GM18909 (cell line): Measurements from ENCODE around the gene ACOT11.
"Not testable (repeated sequence)": the region's sequence is repeated elsewhere in the genome, so short reads cannot be mapped to it uniquely, and the experiment has no call there.

Experiments
- ATAC-seq: cut with Tn5 transposase; IDR thresholded peaks from one replicate; pipeline ENCODE4 v1.9.1; 2021; ENCODE audit warnings: mild to moderate bottlenecking; ENCODE audit not compliant: unreplicated experiment, poor library complexity

The ACOT11 gene

DNA sequence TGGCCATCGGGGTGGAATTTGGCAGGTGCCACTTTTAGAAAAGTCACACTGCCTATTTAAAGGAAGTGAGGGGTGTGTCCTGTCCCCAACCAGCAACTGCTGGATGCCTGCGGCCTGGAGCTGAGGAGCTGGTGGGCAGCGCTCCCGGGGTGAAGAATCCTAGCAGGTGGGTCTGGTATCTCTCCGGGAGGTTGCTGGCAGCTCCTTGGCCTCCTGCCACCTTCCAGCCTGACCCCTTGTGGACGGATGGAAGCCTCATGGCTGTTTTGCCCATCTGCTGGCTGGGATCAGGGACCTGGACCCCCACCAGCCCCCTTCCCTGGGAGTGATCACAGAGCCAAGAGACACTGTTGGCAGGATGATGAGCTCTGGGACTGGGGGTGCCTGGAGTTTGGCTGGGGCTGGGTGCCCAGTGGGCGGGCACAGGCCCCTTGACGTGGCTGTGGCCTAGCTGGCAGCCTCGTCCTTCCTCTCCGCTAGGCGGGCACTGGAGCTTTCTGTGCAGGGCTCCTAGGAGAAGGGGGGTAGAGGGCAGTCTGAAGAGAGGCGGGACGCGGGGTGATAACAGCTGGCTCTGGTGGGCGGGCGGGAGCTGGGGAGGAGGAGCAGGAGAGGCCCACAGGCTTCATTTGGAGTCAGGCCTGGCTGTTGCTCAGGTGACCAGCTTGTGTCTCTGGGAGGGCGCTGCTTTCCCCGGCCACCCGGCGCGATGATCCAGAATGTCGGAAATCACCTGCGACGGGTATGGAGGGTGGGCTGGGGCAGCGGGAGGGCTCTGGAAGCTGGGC is at the start of gene ACOT11:
Gene ACOT11, plus strand, starts transcription at position 628 of the 788 bp plus-strand sequence. Its CDS starts 82 bp downstream, at position 710.
- ATAC-seq = no peak

DNA sequence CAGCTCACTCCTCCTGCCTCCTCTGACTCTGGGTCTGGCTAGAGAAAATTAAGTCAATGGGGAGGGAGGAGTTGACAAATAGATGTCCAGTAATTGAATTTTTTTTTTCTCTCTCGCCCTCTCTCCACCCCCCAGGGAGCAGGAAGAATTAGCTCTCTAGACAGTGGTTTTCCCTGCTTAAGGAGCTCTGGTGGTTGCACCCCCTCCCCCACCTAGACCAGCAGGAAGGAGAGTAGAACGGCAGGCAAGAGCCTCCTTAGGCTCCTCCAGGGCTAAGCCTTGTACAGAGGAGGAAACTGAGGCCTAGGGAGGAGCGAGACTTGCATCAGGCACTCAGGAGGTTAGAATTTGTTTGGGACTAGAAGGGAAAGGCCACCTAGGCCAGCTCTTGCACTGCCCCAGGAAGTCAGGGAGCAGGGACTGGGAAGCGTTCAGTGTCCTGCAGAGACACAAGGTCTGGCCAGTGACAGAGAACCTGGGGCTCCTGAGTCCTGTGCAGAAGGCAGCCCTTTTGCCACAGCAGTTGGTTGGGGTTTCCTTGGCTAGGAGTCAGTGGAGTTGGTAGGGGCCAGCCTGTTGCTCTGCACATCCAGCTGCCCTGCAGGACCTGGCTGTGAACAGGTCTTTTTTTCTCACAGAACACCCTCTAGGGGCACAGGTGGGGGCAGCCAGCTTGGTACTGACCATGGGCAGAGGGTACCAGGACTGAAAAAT is 49.5 kb upstream of the ACOT11 start:
- no peak for ATAC-seq

DNA sequence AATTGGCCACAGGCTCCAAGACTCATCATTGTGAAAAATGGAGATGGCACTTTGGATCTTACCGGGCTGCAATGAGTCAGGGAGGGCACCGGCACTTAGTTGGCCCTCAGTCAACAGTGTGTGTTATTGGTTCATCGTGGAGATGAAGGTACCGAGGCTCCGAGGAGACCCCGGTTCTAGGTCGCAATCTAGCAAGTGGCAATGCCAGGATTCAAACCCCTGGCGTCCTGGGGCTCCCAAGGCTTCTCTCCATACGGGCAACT is 49.0 kb upstream of the ACOT11 start:
- no peak for ATAC-seq

DNA sequence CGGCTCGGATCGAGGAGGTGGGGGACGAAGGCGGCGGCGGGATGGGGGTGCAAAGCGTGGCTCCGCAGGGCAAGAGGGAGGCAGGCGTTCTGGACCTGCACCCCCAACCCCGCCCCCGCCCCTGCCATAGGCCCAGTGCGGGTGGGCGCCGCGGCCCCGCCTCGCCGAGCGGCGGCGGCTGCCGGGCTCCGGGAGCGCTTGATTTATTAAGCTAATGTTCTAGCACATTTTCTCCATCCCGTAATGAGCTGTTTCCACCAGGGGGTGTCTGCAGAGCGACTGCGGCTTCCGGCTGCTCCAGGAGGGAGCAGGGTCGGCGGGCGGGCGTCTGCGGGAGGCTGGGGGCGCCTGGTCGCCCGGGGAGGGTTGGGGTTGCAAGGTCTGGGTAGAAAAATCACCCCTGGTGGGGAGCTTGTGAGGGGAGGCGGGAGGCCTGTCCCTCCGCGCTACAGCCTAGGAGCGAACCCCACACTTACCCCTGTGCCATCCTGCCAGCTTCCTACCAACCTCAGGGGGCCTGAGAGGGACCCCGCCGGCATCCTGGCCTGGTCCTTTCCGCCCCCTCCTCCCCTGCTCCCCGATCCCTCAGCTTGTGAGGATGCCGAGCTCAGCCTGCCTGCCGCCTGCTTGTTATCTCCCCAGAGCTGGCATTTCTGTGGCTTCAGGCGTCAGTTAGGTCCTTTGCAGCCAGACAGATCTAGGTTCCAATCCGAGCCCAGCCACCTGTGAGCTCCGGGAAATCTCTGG is 48.5 kb upstream of the ACOT11 start:
- ATAC-seq = no peak

DNA sequence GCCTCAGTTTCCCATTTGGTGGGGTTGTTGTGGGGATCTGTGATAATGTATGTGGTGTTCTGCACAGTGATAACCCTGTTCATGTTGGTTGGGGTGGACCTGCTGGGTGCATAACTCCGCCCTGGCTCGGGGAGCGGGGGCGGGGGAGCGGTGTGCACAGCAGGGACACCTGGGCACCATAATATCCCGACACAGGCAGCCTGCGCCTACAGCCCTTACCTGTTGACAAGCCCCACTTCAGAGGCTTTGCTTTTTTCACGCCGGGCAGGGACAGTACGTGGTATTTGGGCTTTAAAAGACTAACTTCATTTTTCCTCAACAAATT is 48.0 kb upstream of the ACOT11 start:
- ATAC-seq = no peak

DNA sequence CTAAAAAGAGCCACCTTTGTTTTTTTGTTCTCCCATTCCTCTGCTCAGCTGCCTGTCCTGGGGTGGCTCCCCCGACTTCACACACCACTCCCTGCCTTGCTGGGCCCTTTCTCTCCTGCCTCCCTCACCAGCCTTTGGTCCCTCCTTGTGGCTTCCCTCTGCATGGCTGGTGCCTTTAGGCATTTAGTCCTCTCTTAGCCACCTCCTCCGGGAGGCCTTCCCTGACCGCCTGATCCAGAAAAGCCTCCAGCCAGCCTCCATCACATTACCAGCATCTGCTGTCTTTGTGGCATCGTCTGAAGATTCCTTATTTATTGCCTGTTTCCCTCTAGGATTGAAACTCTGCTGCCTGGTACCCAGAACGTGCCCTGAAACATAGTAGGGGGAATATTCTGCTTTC is 46.2 kb upstream of the ACOT11 start:
- no peak for ATAC-seq

DNA sequence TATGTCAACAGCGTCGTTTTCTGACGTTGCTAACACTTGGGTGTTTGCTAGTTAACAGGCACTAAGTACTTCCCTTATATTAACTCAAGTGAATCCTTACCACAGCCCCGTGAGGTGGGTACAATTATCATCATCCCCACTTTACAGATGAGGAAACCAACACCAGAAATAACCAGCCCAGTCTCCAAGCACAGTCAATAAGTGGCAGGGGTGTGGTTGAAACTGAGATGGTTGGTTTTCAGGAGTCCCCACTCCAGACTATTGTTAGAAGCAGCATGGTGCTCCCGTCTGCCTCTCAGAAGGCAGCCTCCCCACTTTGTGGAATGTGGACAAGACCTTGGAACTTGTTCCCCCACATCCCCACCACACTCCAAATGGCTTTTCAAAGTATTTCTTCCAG is 45.7 kb upstream of the ACOT11 start:
- ATAC-seq = no peak

DNA sequence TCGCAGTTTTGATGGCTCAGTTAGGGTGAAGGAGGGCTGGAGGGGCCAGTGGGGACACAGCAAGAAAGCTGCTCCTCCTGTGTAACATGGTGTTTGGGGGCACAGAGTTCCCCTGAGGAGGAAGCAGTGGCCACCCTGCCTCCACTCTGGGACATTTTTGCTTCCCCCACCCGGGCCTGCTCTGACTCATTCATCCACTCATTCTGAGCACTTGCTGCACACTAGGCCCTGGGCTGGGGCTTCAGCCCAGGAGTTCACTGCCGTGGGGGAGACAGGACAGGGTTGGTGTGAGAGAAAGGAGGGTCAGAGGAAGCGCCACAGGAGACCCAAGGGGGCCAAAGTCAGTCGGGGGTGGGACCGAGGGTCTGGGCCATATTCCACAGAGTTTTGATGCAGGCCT is 41.4 kb upstream of the ACOT11 start:
- no peak for ATAC-seq

DNA sequence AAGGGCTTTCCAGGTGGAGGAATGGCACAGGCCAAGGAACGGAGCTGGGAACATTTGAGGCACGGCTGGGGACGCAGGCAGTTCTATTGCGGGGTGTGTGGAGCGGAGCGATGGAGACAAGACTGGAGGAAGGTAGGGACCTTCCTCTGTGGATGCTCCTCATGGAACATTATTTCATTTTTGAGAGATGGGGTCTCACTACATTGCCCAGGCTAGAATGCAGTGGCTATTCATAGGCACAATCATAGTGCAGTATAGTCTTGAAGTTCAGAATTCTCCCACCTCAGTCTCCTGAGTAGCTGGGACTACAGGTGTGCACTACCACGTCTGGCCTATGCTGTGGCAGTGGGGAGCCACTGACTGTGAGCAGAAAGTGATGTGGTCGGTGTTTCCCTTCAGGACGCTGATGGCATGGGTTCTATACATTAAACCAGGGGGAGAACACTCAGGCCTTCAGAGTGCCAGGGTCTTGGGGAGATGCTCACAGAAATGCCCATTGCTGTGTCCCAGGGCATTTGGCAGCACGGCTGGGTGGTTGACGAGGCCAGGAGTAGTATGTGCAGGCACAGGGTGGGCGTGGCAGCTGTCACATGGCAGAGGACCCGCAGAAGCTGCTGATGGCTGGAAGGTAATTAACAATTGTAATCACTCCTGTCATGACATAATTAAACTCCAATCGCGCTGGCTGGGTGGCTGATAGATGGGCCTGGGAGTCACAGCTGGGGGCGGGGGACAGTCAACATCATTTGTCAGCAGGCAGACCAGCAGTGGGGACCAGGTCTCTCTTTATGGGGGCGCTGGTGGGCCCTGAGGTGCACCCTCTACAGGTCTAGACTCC is 40.8 kb upstream of the ACOT11 start:
- no peak for ATAC-seq

DNA sequence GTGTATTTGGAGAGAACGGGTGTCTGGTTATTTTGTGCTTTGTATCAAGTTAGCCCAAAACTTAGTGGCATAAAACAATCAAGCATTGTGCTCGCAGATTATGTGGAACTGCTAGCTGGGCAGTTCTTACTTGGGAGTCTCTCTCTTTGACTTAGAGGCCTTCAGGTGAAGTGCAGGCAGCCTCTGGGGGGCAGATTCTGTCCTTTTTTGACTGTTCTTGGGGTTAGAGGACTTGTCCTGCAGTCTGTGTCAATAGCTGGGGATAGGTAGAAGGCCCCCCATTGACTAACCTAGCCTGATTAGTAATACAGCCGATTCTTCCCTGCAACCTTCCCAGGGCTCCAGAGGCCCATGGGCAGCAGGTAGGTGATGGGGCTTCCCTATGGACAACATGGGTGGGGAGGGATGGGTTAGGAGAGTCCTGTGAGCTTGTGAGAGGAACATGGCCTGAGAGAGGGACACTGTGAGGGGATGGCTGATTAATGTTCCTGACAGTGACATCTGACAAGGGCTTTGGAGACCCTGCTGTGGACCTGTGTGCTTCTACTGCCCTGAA is 37.2 kb upstream of the ACOT11 start:
- ATAC-seq = no peak

DNA sequence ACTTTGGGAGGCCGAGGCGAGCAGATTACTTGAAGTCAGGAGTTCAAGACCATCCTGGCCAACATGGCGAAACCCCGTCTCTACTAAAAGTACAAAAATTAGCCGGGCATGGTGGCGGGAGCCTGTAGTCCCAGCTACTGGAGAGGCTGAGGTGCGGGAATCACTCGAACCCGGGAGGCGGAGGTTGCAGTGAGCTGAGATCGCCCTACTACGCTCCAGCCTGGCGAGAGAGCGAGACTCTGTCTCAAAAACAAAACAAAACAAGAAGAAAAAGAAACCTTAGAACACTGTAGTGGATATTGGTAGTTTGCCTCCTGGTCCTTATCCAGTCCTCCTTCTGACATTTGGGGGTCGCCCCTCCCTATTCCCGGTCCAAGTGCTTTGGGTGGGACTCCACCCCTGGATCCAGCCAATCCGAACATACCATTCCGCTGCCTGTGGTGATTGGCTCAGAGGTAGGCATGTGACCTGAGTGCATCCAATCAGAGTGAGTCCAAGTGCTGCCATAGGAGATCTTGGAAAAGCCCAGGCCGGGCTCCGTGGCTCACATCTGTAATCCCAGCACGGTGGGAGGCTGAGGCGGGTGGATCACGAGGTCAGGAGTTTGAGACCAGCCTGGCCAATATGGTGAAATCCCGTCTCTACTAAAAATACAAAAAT is 34.0 kb upstream of the ACOT11 start:
- not testable (repeated sequence) for ATAC-seq

DNA sequence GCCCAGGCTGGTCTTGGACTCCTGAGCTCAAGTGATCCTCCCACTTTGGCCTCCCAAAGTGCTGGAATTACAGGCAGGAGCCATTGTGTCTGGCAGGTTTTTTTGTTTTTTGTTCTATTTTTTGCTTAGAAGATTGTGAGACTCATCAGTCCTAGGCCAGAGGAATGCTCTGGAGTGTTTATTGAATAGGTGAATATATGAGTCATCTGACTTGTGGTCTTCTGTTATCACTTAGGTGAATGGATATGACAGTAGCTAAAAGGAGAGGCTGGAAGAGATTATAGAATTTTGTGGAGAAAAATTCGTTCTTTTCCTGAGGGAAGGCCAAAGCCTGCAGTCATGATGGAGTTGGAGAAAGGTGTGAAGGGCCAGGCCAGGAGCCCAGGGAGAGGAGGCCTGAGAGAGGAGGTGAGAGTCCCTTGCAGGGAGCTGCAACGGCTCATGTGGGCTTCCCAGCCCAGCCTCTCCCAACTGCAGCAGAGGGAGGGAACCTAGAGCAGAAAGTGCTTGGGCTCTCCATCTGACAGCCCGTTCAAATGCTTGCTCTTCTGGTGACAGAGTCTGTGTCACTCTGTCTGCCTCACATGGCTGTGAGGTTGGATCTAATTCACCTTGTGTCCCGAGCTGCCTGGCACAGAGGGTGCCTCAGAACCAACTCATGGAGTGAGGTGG is 31.6 kb upstream of the ACOT11 start:
- ATAC-seq = no peak

DNA sequence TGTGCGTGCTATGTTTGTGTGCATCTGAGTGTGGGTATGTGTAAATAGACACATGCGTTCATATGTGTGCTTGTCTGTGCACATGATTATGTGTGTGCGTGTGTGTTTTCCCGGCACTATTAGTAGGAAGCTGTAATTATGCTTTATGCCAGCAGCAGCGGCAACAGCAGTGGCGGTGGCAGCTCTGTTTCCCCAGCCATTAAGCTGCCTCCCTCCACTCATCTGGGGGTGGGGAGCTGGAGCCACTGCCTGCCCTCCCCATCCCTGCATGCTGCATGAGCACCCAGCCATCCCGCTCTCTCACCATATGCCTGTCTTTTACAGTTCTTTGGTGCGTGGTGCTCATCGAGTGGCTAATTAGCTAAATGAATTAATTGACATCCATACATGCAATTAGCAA is 30.5 kb upstream of the ACOT11 start:
- ATAC-seq = no peak

DNA sequence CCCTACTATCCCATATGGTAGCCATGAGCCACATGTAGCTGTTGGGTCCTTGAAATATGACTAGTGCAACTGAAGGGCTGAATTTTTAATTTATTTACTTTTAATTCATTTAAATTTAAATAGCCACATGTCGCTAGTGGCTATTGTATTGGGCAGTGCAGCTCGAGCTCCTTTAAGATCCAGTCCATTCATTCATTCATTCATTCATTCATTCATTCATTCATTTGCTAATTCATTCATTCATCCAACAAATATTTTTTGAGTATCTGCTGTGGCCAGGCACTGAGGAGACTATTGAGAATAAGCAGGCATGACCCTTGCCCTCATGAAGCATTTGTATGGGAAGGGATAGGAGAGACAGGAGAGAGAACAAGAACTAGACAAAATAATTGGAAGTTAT is 29.5 kb upstream of the ACOT11 start:
- ATAC-seq = no peak

DNA sequence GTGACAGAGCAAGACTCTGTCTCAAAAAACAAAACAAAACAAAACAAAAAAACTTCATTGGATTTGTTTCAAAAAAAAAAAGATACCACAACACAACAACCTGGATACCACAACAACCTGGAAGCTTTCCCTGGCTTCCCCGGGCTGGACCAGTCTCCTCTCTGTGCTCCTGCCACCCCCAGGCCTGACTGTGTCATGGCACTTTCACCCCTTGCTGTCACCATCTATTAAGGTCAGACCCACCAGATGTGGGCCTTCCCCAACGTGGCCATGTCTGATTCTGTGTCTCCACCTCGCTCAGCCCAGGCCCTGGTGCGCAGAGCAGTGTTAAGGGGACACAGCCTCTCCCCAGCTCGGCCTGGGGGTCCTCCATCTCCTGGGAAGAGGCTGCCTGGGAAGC is 28.3 kb upstream of the ACOT11 start:
- no peak for ATAC-seq

DNA sequence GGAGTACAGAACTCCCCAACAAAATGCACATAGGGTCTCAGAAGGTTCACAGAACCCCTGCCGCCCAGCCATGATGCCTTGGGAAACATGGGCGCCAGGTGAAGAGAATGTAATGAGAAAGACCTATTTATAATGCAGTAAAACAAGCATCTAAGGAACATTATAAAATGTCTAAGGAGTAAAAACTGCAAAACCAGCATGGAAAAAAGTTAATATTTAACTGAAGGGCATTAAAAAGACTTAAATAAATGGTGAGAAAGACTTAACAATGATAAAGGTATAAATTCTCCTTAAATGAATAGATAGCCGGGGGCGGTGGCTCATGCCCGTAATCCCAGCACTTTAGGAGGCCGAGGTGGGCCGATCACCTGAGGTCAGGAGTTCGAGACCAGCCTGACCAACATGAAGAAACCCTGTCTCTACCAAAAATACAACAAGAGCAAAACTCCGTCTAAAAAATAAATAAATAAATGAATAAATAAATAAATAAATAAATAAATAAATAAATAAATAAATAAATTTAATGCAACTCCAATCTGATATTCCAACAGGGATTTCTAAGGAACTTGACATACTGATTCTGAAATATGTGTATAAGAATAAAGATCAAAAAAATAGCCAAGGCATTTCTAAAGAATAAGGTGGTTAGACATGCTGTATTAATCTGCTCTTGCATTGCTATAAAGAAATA is 27.3 kb upstream of the ACOT11 start:
- ATAC-seq = no peak

DNA sequence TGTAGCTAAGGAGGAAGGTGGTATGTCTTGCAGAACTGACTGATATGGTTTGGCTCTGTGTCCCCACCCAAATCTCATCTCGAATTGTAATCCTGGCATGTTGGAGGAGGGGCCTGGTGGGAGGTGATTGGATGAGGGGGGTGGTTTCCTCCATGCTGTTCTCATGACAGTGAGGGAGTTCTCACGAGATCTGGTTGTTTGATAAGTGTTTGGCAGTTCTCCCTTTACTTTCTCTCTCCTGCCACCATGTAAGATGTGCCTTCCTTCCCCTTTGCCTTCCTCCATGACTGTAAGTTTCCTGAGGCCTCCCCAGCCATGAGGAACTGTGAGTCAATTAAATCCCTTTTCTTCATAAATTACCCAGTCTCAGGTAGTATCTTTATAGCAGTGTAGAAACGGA is 21.5 kb upstream of the ACOT11 start:
- ATAC-seq = not testable (repeated sequence)

DNA sequence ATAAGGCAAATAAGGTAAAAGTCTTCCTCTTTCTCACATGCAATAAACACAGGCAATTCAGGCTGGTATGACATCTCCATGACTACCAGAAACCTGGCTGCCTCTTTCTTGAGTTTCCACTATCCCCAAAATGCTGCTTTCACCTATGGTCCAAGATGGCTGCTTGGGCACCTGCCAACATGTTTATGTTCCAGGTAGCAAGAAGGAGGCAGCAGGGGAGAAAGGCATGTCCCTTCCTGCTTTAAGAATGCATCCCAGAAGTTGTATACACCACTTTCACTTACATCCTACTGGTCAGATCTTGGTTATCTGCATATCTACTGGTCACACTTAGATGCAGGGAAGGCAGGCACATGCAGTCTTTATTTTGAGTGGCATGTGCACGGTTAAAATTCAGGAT is 19.4 kb upstream of the ACOT11 start:
- ATAC-seq = no peak

DNA sequence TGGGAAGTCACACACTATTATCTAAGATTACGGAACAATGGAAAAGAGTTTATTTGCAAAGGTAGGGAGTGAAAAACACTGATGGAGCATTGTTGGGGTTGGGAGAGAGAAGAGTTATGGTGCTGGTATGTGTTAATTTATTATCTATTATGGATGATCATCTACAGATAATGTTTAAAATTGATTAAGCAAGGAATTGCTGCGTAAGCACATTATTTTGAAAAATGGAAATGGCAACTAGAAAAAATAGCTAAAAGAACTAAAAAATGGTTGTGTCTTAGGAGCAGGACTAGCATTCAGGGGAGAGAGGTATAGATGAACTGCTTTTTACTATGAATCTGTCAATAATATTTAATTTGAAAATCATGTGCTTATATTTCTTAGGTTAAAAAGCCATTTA is 16.0 kb upstream of the ACOT11 start:
- ATAC-seq = no peak
